Measurements from ENCODE around the gene OR52I1. TPM values are rescaled to one million over a fixed set of nuclear protein-coding genes. Genes with fewer than 3 reads are reported as not detected.

Gene OR52I1
- total RNA-seq, 1 experiment from 2014 or later = not detected

DNA sequence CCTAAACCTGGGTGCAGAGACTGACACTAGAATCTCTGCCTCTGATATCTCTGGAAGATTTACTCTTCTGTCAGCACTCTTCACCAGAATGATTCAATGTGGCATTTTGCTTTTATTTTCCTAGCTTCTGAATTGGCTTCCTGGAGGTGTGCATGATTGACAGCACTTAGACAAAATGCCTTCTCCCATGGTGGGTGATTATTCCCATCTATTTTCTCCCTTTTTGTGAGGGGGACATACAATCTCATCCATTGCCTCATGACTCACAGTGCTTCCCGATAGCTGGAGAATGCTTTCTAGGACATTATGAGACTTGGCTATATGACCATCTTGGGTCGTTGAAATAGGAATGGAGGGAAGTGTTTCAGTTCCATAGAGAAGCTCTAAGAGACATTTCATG lies 18.1 kb downstream of the OR52I1 start:
- DNase-seq (ENCODE audit: low spot score) = no peak

DNA sequence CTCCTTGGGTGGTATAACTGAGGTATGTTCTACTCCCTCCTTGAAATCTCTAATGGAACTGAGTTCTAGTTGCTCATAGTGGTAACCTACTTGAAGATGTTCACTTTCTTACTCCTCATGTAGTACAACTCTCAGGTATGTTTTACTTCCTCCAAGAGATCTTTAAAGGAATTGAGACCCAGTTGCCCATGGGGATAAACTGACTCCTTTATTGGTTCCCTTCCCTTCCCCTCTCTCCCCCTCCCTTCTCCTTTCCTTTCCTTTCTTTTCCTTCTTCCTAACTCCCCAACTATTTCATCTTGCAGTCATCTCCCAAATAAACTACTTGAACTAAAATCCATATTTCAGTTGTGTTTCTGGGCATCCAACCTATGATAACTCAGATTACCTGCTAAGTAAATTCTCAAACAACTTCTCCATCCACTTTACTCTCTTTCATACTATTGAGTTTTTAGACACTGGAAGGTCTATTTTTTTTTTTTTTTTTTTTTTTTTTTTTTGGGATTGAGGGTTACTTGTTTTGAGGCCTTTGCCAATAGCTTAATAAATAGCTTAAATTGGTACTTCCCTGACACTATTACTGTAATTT lies 22.1 kb downstream of the OR52I1 start:
- no peak for DNase-seq (ENCODE audit: low spot score)

DNA sequence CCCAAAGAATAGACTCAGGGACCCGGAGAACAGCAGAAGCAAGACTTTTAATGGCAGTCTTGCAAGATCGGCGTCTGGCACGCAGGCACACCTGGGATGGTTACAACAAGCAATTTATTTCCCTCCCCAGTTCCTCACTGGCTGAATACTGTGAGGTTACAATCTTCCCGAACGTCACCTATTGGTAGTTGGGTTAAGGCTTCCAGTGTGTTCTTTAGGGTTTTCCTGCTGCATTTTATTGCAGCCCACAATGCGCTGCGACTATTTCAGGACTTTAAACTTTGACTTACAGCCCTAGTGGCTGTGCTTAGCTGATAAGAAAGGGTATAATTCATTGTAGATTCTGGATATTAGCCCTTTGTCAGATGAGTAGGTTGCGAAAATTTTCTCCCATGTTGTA lies 25.7 kb downstream of the OR52I1 start:
- no peak for DNase-seq (ENCODE audit: low spot score)

DNA sequence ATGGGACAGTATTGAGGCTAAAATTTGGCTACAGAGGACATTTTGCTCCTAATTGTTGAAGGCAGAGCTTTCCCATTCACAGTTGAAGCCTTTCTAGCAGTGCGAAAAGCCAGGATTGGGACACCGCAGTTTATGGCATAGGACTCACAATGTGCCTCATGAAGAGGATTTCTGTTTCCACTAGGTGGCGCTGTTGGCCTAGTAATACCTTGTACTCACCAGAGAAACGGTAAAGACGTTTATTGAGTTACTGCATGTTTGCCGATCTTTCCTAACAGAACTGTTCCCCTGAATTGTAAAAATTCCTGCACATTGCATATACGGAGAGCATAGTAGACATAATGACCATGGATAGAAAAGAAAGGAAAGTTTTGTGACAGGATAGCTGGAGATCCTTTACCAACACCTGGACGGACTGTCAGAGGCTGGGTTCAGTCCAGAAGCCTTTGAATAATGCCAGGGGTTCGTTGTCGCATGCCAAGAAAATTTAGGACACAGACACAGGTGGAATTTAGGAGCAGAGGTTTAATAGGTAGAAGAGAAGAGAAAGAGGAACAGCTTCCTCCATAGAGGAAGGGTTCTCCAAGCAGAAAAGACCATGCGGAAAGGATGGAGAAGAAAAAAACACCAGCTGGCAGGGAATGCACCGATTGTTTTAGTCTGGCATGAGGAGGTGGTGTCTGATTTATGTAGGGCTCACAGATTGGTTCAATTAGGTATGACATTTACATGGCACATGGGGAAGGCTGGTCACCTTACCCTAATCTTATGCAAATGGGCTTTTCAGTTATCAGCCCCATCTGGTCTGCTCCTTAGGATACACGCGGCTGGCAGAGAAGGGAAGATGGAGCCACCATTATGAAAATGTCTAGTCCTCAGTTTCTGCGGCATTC lies 32.6 kb downstream of the OR52I1 start:
- DNase-seq (ENCODE audit: low spot score) = peak; percentile 74

DNA sequence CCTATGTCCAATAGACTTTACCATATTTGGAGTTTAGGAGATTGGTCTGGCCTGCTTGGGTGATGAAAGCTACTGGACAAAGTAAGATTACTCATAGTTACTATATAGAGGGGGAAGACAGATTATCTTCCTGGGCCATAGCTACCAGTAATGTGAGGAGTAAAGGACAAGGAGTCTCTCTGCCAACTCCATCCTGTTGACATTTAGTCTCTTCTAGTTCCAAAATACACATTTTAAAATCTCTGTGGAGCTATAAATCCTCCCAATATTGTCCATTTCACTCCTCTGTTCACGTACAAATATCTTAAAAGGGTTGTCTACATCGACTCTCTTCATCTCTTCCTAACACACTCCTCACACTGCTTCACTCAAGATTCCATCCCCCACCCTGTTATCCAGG lies 42.3 kb downstream of the OR52I1 start:
- DNase-seq (ENCODE audit: low spot score) = no peak

DNA sequence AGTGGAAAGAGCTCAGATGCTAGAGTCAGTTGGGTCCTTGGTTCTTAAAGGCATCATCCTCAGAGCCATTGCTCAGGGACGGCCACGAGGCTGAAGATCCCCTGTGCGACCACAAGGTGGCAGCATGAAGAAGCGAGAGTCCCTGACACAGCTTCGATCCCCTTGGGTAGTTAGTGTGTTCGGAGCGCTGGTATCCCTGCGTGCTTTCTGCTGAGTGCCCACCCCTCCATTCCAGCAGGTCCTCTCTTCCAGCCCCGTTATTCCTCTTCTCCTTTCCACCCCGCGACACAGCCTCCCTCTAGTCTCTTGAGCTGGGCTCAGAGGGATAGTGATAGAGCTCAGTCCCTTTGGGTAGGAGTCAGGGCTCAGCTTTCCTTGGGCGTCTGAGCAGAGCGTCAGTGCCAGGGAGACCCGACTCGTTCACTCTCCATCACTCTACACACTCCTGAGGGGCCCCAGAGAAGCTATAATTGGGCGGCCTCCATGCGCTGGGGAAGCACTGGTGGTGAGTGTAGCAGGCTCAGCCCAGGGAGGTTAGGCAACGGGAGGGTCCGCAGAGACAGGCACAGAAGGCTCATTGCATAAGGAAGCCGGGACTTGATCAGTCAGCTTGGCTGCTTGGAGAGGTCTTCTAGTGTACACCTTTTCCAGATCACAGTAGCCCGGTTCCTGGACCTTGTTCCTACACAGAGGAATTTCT lies 43.3 kb downstream of the OR52I1 start, which contains the start of gene OR51D1:
OR51D1 (plus strand) TSS at position 516 of the 700 bp plus-strand sequence. CDS start 2,314 bp downstream, outside the sequence.
- peak; percentile 57 for DNase-seq (ENCODE audit: low spot score)

DNA sequence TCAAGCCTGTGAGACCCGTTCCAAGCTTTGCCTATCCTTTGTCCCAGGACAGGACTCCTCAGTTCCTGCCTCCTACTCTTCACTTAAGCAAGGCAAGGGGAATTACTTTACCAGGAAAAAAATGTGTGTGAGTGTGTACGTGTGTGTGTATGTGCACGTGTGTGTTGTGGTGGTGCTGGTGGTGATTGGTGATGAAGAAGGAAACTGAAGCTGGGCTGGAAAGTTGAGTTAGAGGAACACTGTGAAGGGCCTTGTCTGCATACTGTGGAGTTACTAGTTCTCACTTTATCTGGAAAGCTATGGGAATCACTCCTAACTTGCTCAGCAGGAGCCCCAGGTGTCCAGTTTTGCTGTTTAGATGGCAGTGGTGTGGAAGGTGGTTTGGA lies 43.8 kb downstream of the OR52I1 start:
- DNase-seq (ENCODE audit: low spot score) = no peak

DNA sequence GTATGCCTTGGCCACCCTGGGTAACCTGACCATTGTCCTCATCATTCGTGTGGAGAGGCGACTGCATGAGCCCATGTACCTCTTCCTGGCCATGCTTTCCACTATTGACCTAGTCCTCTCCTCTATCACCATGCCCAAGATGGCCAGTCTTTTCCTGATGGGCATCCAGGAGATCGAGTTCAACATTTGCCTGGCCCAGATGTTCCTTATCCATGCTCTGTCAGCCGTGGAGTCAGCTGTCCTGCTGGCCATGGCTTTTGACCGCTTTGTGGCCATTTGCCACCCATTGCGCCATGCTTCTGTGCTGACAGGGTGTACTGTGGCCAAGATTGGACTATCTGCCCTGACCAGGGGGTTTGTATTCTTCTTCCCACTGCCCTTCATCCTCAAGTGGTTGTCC lies 46.1 kb downstream of the OR52I1 start:
- no peak for DNase-seq (ENCODE audit: low spot score)

DNA sequence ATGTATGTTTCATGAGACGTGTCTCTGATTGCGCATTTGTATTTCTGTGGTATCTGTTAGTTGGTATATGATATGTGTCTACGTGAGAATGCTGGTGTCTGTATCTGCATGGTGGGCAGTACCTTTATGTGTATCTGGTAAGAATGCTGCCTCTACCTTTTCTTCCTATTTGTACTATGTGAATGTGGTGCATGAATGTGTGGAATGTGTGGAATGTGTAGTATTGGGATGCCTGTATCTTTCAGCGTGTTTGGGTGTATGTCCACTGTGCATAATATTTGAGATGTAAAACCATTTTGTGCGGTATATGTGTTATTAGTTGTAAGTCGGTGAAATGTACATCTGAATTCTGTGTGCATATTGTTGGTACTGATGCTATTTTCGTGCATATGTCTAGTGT lies 47.7 kb downstream of the OR52I1 start:
- no peak for DNase-seq (ENCODE audit: low spot score)

DNA sequence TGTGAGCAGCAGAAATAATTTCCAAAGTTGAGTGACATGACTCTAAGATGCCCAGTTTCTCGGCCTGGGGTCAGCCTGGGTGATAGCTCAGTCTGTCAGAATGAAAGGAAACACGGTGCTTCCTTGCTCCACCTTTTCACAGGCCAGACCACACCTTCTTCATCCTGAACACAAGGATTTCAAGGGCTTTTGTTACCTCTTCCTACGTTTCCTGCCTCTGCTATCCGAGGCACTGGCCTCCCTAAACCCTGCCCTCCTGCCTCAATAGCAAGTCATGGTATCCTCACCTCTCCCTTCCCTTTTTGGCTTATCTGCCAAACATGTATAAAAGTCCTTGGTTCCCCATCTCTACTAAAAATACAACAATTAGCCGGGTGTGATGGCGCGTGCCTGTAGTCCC lies 48.2 kb downstream of the OR52I1 start:
- no peak for DNase-seq (ENCODE audit: low spot score)

DNA sequence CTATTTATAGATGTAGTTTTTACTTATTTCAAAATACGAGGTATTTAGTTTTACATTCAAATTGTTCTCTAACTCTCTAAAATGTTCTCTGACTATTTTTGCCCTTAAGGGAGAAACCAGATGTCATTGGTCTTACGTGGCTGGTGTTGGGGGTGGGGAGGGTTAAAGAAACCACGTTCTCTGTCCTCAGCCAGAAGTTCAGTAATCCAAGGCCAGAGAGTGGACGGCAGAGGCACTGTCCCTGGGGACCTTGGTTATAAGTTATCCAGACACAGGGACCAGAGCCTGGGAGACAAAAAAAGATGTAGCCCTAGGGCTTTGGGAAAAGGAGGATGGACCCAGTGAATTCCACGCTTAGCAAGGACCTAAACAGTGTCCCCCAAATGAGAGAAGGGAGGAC lies 49.2 kb downstream of the OR52I1 start:
- no peak for DNase-seq (ENCODE audit: low spot score)

DNA sequence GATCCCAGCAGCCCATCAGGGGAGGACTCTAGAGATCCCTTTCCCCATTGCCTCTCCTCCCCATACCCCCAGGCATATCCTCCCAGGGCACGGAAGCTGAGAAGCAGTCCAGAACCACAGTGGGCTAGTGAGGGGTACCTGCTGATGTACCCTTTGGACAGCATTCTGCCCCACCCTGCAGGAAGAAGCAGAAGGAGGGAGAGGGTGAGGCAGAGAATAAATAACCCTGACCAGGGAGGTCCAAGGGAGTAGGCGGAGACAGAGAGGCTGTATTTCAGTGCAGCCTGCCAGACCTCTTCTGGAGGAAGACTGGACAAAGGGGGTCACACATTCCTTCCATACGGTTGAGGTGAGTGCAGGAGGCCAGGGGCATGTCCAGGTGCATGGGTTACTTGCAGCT lies 49.8 kb downstream of the OR52I1 start, which contains the start of gene OR51E1:
OR51E1 (plus strand) TSS at position 301 of the 400 bp plus-strand sequence. CDS start 8,545 bp downstream, outside the sequence.
- DNase-seq (ENCODE audit: low spot score) = no peak

DNA sequence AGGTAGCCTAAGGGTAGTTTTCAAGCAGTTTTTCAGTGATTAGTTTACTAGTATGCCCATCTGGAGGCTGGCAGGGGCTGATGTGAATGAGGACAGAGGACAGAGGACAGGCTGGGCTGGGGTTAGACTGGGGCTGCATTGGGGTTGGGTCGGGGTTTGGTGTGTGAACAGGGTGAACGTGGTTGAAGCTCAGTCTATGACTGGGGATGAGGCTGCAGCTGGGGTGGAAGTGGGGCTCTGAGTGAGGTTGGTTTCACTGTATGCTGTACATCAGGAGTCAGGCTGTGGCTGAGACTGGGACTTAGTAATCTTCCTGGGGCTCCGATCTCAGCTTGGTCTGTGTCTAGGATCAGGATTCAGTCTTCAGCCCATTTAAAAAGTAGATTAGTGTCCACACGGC lies 50.4 kb downstream of the OR52I1 start:
- no peak for DNase-seq (ENCODE audit: low spot score)

Other genes with a start within 250 kb of the OR52I1 start
- gene OR52B4, start 225.7 kb upstream of the OR52I1 start, total RNA-seq (2014; rRNA removed; shearing (Covaris generic)) = not detected in 2 replicates
- 24.7 and 25.2 TPM in 2 replicates for gene TRIM21, start 200.3 kb upstream of the OR52I1 start, total RNA-seq (2014; rRNA removed; shearing (Covaris generic))
- not detected in 2 replicates for gene OR52K2, start 144.7 kb upstream of the OR52I1 start, total RNA-seq (2014; rRNA removed; shearing (Covaris generic))
- gene OR52K1, start 111.4 kb upstream of the OR52I1 start, total RNA-seq (2014; rRNA removed; shearing (Covaris generic)) = not detected in 2 replicates
- not detected in 2 replicates for gene OR52M1, start 48.8 kb upstream of the OR52I1 start, total RNA-seq (2014; rRNA removed; shearing (Covaris generic))
- not detected in 2 replicates for gene OR52I2, start 12.3 kb upstream of the OR52I1 start, total RNA-seq (2014; rRNA removed; shearing (Covaris generic))
- gene TRIM68, start 14.2 kb downstream of the OR52I1 start, total RNA-seq (2014; rRNA removed; shearing (Covaris generic)) = 10.3 and 10.8 TPM in 2 replicates
- not detected in 2 replicates for gene OR51D1, start 43.4 kb downstream of the OR52I1 start, total RNA-seq (2014; rRNA removed; shearing (Covaris generic))
- not detected in 2 replicates for gene OR51E1, start 49.9 kb downstream of the OR52I1 start, total RNA-seq (2014; rRNA removed; shearing (Covaris generic))
- gene OR51E2, start 103.8 kb downstream of the OR52I1 start, total RNA-seq (2014; rRNA removed; shearing (Covaris generic)) = not detected in 2 replicates
- not detected in 2 replicates for gene MMP26, start 110.7 kb downstream of the OR52I1 start, total RNA-seq (2014; rRNA removed; shearing (Covaris generic))
- not detected in 2 replicates for gene OR51F1, start 175.9 kb downstream of the OR52I1 start, total RNA-seq (2014; rRNA removed; shearing (Covaris generic))
- not detected in 2 replicates for gene OR52R1, start 210.3 kb downstream of the OR52I1 start, total RNA-seq (2014; rRNA removed; shearing (Covaris generic))
- gene OR51F2, start 227.3 kb downstream of the OR52I1 start, total RNA-seq (2014; rRNA removed; shearing (Covaris generic)) = not detected in 2 replicates